ENCODE results near the gene FCAR.
"Not testable (repeated sequence)": the region's sequence is repeated elsewhere in the genome, so short reads cannot be mapped to it uniquely, and the experiment has no call there.

The FCAR gene

GRCh38 chr19:54904261-54904660, 30.2 kb downstream of the FCAR start:
- ATAC-seq (ENCODE audit: low read depth); H3K9me3 Mint-ChIP-seq; H3K4me3 Mint-ChIP-seq; H3K36me3 Mint-ChIP-seq; H3K27ac Mint-ChIP-seq; H3K4me1 Mint-ChIP-seq; DNase-seq (ENCODE audit: low spot score in 2 of 2): not testable (repeated sequence)
- peaks cover 10% of the 10 kb centered on the region for H3K27me3 Mint-ChIP-seq

GRCh38 chr19:54905421-54905802, 31.4 kb downstream of the FCAR start:
- Mint-ChIP-seq H3K9me3 (no peaks in the 10 kb centered on the region), H3K27me3 (peaks cover 6% of the 10 kb centered on the region), H3K4me1 (no peaks in the 10 kb centered on the region), H3K27ac (no peak overlapping the region), H3K4me3 (no peak overlapping the region), H3K36me3 (no peaks in the 10 kb centered on the region)
- ATAC-seq (ENCODE audit: low read depth) (no peak), DNase-seq (ENCODE audit: low spot score in 2 of 2) (no peak)

- no peak within 1 kb of the TSS for H3K27ac Mint-ChIP-seq
- H3K4me3 Mint-ChIP-seq = no peak within 1 kb of the TSS
- H3K36me3 Mint-ChIP-seq = no peaks in the 10 kb centered on the region
- DNase-seq (ENCODE audit: low spot score in 2 of 2) = no peak
- H3K4me1 Mint-ChIP-seq = no peaks in the 10 kb centered on the region
- peaks cover 9% of the 10 kb centered on the region for H3K27me3 Mint-ChIP-seq
- H3K9me3 Mint-ChIP-seq = peaks cover 1% of the 10 kb centered on the region
- ATAC-seq (ENCODE audit: low read depth) = no peak
Observed at GRCh38 chr19:54905803-54906511, 31.9 kb downstream of the FCAR start, which contains the start of gene NCR1. TSS of gene NCR1 (plus strand) at chr19:54906148. CDS start at chr19:54906188, 40 bp downstream.

- no peak overlapping the region for H3K4me3 Mint-ChIP-seq
- no peak overlapping the region for H3K27ac Mint-ChIP-seq
- no peaks in the 10 kb centered on the region for H3K36me3 Mint-ChIP-seq
- H3K27me3 Mint-ChIP-seq = peaks cover 9% of the 10 kb centered on the region
- peaks cover 1% of the 10 kb centered on the region for H3K9me3 Mint-ChIP-seq
- H3K4me1 Mint-ChIP-seq = no peaks in the 10 kb centered on the region
- DNase-seq (ENCODE audit: low spot score in 2 of 2) (no peak), ATAC-seq (ENCODE audit: low read depth) (no peak)
Observed at GRCh38 chr19:54906819-54907218, 32.8 kb downstream of the FCAR start.

- H3K27me3 Mint-ChIP-seq; ATAC-seq (ENCODE audit: low read depth); DNase-seq (ENCODE audit: low spot score in 2 of 2); H3K4me1 Mint-ChIP-seq; H3K36me3 Mint-ChIP-seq; H3K4me3 Mint-ChIP-seq; H3K27ac Mint-ChIP-seq; H3K9me3 Mint-ChIP-seq: not testable (repeated sequence)
Observed at GRCh38 chr19:54907899-54908298, 33.9 kb downstream of the FCAR start.

GRCh38 chr19:54916822-54917221, 42.8 kb downstream of the FCAR start:
- Mint-ChIP-seq H3K27ac (no peak overlapping the region), H3K9me3 (no peaks in the 10 kb centered on the region), H3K27me3 (peaks cover 5% of the 10 kb centered on the region), H3K36me3 (no peaks in the 10 kb centered on the region), H3K4me1 (peaks cover 3% of the 10 kb centered on the region), H3K4me3 (no peak overlapping the region)
- no peak for DNase-seq (ENCODE audit: low spot score in 2 of 2)
- ATAC-seq (ENCODE audit: low read depth) = no peak

GRCh38 chr19:54918499-54918898, 44.5 kb downstream of the FCAR start:
- peaks cover 7% of the 10 kb centered on the region for H3K27me3 Mint-ChIP-seq
- H3K4me1 Mint-ChIP-seq = peaks cover 3% of the 10 kb centered on the region
- DNase-seq (ENCODE audit: low spot score in 2 of 2) = no peak
- H3K36me3 Mint-ChIP-seq = peaks cover 2% of the 10 kb centered on the region
- H3K27ac Mint-ChIP-seq = no peak overlapping the region
- H3K9me3 Mint-ChIP-seq = peaks cover 1% of the 10 kb centered on the region
- no peak overlapping the region for H3K4me3 Mint-ChIP-seq
- no peak for ATAC-seq (ENCODE audit: low read depth)

- H3K4me3 Mint-ChIP-seq; H3K4me1 Mint-ChIP-seq; DNase-seq (ENCODE audit: low spot score in 2 of 2); H3K36me3 Mint-ChIP-seq; H3K27me3 Mint-ChIP-seq; H3K9me3 Mint-ChIP-seq; H3K27ac Mint-ChIP-seq; ATAC-seq (ENCODE audit: low read depth): not testable (repeated sequence)
Observed at GRCh38 chr19:54919646-54920563, 45.9 kb downstream of the FCAR start.

GRCh38 chr19:54921082-54921481, 47.0 kb downstream of the FCAR start:
- H3K36me3 Mint-ChIP-seq = peaks cover 5% of the 10 kb centered on the region
- ATAC-seq (ENCODE audit: low read depth) (no peak), DNase-seq (ENCODE audit: low spot score in 2 of 2) (no peak)
- no peak overlapping the region for H3K27ac Mint-ChIP-seq
- peaks cover 7% of the 10 kb centered on the region for H3K27me3 Mint-ChIP-seq
- peaks cover 3% of the 10 kb centered on the region for H3K4me1 Mint-ChIP-seq
- peaks cover 4% of the 10 kb centered on the region for H3K9me3 Mint-ChIP-seq
- no peak overlapping the region for H3K4me3 Mint-ChIP-seq

GRCh38 chr19:54923276-54923675, 49.2 kb downstream of the FCAR start:
- Mint-ChIP-seq H3K4me3 (no peak overlapping the region), H3K36me3 (peaks cover 6% of the 10 kb centered on the region), H3K27ac (no peak overlapping the region), H3K27me3 (peaks cover 7% of the 10 kb centered on the region), H3K4me1 (no peaks in the 10 kb centered on the region), H3K9me3 (peaks cover 6% of the 10 kb centered on the region)
- DNase-seq (ENCODE audit: low spot score in 2 of 2) (no peak), ATAC-seq (ENCODE audit: low read depth) (no peak)

GRCh38 chr19:54928299-54928698, 54.3 kb downstream of the FCAR start:
- no peak overlapping the region for H3K4me3 Mint-ChIP-seq
- peaks cover 9% of the 10 kb centered on the region for H3K9me3 Mint-ChIP-seq
- DNase-seq (ENCODE audit: low spot score in 2 of 2) (no peak), ATAC-seq (ENCODE audit: low read depth) (no peak)
- peaks cover 10% of the 10 kb centered on the region for H3K36me3 Mint-ChIP-seq
- no peaks in the 10 kb centered on the region for H3K4me1 Mint-ChIP-seq
- peaks cover 1% of the 10 kb centered on the region for H3K27me3 Mint-ChIP-seq
- H3K27ac Mint-ChIP-seq = no peak overlapping the region

- no peaks in the 10 kb centered on the region for H3K36me3 Mint-ChIP-seq
- ATAC-seq (ENCODE audit: low read depth) = peak; percentile 96
- peaks cover 2% of the 10 kb centered on the region for H3K9me3 Mint-ChIP-seq
- H3K27ac Mint-ChIP-seq = no peak overlapping the region
- peaks cover 10% of the 10 kb centered on the region for H3K4me1 Mint-ChIP-seq
- peak in 1 of 2 donors; percentile 18 for DNase-seq (ENCODE audit: low spot score in 2 of 2)
- H3K27me3 Mint-ChIP-seq = peaks cover 1% of the 10 kb centered on the region
- no peak overlapping the region for H3K4me3 Mint-ChIP-seq
Observed at GRCh38 chr19:54937926-54938325, 63.9 kb downstream of the FCAR start.

- H3K4me3 Mint-ChIP-seq = peak overlapping the region; percentile 41
- DNase-seq (ENCODE audit: low spot score in 2 of 2) (no peak), ATAC-seq (ENCODE audit: low read depth) (no peak)
- peaks cover 10% of the 10 kb centered on the region for H3K4me1 Mint-ChIP-seq
- H3K27me3 Mint-ChIP-seq = peaks cover 1% of the 10 kb centered on the region
- H3K9me3 Mint-ChIP-seq = peaks cover 2% of the 10 kb centered on the region
- no peak overlapping the region for H3K27ac Mint-ChIP-seq
- H3K36me3 Mint-ChIP-seq = no peaks in the 10 kb centered on the region
Observed at GRCh38 chr19:54938906-54939305, 64.9 kb downstream of the FCAR start.

GRCh38 chr19:54939538-54939937, 65.5 kb downstream of the FCAR start:
- peaks cover 10% of the 10 kb centered on the region for H3K4me1 Mint-ChIP-seq
- H3K27ac Mint-ChIP-seq; H3K4me3 Mint-ChIP-seq; H3K27me3 Mint-ChIP-seq; H3K36me3 Mint-ChIP-seq; ATAC-seq (ENCODE audit: low read depth); H3K9me3 Mint-ChIP-seq; DNase-seq (ENCODE audit: low spot score in 2 of 2): not testable (repeated sequence)
